GM21526 (cell line): ENCODE measurements around the gene ADAMTS20.

Experiments used
- ATAC-seq: cut with Tn5 transposase; IDR thresholded peaks from one replicate; pipeline ENCODE4 v1.9.1; 2021; ENCODE audit warnings: moderate library complexity; ENCODE audit not compliant: unreplicated experiment, low FRiP score

ADAMTS20 gene

DNA sequence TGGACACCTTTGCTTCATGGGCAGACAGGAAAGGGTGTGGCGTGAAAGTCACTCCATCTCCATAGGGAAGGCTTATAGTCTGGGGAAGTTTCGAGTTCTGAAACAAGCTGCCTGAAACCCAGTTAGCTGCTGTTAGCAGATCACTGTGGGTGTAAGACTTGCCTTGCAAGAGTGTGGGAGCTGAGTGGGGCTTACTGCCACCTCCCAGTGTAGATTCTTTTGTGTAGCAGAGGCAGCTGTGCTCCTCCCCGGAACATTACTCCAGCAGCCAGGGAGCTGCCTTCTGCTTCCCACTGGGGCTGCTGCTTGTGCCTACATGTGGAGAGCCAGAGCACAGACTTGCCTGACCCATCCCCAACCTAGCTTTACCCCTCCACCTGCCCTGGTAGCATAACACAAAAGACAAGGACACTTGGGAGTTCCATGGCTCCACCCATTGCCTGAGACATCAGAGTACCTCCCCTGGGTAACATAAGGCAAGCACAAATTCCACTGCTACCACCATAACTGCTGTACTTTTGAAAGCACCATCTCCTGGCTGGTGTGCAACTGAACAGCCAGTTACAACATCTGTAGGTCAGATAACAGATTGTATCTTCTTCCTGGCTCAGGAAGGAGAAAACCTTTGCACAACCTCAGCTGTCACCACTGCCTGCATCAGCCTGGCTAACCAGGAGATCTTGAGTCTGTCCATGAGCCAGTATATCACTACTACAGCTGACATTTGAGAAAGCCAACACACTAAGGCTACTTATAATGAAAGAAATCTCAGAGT, 69.5 kb downstream of the ADAMTS20 start:
- ATAC-seq = no peak

DNA sequence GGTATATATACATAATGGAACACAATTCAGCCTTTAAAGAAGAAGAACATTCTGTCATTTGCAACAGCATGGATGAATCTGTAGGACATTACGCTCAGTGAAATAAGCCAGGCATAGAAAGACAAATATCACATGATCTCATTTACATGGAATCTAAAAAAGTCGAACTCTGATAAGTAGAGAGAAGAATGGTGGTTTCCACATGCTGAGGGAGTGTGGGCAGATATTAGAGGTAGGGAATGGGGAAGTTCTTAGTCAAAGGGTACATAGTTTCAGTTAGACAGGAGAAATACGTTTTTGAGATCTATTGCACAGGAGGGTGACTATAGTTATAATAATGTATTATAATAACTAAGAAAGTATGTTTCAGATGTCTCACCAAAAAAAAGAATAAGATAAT, 71.4 kb downstream of the ADAMTS20 start:
- no peak for ATAC-seq

DNA sequence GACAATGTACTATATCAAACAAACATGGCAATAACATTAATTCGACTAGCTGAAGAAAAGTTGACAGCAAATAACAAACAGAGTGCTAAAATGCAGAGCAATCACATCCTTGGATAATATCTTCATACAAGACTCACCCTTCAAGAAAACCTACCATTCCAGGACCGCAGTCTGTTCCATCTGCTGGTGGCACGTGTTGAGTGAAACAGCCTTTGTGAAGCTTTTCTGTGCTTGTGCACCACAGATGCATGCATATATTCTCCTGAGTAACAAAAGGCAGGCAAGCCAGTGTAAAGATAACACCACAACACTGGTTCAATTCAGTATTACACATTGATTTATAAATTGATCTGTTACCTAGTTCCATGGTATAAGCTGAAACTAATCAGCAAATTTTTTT, 89.3 kb downstream of the ADAMTS20 start:
- ATAC-seq = no peak

DNA sequence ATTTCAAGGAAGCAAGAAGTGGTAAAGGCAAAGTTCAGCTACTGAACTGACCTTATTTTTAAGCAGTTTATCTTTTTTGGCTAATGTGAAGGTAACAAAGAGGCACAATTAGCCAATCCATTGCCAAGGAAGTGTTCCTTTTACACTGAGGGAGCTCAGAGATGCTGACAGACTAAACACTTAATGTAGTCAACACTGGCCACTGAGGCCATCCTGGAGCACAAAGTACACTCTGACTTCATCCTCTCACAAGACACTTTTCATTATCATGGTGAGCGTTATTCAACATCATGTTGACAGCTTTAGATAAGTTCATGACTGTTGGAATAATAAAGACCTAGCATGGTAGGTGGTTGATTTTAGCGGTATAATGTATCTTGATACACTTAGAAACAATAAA, 89.9 kb downstream of the ADAMTS20 start:
- ATAC-seq = no peak

DNA sequence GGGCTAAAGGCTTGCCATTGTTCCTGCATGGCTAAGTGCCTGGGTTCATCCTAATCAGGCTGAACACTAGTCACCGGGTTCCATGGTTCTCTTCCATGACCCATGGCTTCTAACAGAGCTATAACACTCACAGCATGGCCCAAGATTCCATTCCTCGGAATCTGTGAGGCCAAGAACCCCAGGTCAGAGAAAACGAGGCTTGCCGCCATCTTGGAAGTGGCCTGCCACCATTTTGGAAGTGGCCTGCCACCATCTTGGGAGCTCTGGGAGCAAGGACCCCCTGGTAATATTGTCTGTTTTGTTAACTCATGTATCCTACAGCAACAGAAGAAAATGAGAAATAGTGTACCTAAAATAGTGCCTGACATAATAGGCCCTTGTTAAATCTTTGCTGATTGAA, 92.7 kb downstream of the ADAMTS20 start:
- no peak for ATAC-seq

DNA sequence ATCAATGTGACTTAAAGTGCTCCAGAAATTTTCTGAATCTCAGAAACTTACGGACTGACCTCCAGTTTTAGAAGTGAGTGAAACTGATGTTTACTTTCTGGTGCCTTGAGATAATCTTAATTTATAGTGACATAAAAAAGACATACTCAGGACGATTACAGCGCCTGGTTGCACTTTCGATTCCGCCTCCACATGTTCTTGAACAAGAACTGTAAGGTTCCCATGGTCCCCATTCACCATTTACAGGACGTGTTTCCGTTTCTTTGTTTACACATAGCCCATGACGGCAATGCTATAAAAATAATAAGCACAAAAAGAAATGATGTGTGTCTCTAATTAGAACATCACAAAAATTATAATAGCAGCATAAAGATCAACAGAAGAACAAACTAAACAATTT, 98.2 kb downstream of the ADAMTS20 start:
- no peak for ATAC-seq

DNA sequence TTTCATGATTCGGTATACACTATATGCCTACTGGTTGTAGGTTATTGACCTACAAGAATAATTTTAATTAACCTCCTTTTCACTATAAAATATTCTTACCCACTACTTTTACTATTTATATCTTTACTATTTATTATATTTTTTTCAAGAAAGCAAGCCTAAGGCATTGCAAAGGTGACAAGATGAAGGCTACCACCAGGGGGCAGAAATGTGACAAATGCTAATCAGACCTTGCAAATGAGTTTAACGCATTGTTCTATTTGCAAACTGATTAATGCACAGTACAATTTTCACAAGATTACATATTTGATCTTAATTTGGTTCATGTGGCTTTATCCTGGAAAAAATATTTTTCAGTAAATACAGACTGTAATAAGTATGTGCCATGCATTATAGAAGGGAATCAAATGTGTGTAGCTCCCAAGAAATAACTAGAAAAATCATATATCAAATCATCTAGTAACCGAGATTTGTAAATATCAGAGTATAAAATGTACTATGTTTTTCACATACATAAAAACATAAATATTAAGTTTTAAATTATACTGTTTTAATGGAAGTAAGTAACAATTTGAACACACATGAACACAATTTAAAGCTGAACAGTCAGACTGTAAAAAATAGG, 107.0 kb downstream of the ADAMTS20 start:
- ATAC-seq = peak; percentile 81

DNA sequence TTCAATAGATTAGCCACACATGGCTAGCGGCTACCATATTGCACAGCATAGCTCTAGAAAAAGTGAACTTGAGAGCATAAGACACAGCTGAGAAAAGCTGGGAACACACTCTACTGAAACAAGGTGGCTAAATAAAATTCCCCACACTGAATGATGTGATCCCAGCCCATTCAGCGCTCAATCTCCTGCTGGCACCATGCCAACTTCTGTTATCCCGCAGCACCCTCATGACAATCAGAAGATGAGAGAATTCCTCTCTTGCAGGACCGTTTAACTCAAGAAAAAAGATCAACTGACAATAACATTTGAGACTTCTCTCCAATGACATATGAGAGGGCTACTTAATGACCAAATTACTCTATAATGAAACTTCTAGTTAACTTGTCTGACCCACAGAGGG, 115.4 kb downstream of the ADAMTS20 start:
- ATAC-seq = no peak

DNA sequence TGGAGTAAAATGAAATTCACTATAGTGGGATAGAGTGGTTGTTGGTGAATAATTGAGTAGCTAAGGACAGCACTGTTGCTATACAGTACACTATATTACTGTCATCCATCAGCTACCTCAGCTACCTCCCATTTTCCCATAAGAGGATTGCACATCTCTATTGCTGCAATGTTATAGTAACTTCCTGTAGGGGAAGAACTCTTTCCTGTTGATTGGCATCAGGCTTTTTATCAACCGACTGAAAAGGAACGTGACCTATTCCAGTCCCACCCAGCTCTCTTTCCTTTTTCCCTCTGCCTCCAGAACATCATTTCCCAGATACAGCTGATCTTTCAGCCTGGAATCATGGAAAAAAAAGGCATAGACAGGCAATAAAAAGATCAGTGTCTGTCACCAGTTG, 117.4 kb downstream of the ADAMTS20 start:
- ATAC-seq = no peak

DNA sequence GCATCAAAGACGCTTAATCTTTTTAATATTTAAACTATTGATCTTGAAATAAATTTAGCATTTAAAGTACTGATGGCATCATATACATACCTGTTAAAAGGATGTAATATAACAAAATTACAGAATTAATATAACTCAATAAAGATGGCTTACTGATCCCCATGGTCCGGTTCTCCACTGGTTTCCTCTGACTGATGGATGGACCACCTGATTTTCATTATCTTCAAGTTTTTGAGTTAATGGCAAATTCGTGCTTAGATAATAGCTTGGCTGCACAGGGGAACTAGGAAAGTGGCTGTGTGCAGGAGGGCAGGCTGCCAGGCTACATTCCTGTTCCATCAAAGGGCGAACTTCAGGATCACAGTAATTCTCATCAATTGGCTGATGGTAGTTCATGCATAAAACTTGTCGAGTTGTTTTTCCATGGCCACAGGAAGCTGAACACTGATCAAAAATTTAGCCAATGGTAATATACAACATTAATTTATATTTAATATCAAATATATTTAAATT, 123.9 kb downstream of the ADAMTS20 start:
- no peak for ATAC-seq

DNA sequence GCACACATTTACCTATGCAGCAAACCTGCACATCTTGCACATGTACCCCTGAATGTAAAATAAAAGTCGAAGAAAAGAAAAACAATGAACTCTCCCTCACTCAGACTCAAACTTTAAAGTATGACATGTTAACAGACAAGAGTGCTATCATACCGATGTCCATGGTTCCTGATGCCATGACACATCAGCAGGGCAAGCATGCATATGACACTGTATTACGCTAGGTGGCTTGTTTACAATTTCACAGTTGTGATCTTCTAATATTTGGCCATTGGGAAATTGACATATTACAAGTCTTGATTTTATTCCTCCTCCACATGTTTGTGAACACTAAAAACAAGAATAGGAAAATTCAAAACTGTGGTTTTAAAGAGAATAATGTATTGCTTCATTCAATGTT, 126.6 kb downstream of the ADAMTS20 start:
- no peak for ATAC-seq

DNA sequence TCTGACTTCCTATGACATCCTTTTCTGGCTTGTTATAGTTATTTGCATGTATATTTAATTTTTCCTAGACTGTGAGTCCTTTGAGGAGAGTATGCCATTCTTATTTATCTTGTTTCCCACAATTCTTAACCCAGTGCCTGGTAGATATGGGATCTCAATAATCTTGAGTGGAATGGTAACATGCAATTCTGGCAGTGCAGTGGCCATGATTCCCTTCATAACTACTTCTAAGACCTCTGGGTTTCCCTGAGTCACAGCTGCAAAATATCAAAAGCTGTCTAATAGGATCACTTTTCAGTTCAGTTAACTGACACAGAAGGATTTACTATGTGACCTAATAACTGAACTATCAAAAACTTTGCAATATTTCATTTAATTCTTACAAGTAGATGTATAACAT, 135.0 kb downstream of the ADAMTS20 start:
- no peak for ATAC-seq

DNA sequence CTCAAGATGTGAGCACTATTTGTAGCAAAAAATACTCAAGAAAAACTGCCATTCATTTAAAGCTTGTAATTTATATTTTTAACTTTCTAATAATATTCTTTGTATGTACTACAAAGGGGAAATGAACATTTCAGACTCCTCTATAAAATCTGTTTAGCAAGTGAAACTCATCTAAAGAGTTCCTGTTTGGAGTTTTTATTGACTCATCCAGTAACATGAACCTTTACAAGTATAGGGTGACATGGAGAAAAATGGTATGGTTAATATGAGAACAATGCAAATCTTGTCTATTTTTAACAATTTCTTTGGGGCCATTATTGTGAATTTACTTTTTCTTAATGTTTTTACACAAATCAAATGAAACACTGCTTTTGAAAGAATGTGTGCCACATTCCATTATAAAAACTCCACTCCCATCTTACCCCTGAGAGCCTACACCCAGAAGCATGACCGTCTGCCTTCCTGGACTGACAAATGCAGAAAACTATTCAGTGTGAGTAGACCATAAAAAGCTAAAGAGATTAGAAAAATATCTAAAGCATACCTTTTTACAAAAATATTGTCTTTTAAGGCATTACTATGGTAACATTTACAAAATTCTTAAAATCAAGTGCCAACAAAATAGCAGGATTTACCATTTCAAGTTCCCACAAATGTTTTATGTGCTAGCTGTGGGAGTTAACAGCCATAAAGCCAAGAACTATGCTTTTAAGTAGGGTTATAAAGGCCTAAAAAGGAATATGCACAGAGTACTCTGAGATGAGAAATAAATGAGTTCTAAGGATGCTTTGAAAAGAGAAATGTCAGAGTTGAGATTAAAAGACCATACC, 144.0 kb downstream of the ADAMTS20 start:
- ATAC-seq = peak; percentile 75

DNA sequence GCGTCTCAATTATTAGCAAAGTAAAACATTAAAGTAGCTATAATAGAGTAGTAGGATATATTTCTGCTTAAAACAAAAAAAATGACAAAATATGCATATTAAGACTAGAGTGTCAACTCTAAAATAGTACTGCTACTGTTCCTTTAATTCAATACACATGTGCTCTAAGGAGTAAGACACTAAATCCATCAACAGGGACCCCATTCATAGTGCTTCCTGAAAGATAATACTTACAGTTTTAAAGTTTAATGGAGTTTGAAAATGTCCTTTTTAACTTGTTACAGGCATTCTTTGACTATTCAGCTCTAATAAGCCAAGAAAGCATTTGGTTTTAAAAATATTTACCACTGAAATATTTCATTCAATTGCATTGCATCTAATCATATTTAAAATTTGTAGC, 145.2 kb downstream of the ADAMTS20 start:
- ATAC-seq = no peak

DNA sequence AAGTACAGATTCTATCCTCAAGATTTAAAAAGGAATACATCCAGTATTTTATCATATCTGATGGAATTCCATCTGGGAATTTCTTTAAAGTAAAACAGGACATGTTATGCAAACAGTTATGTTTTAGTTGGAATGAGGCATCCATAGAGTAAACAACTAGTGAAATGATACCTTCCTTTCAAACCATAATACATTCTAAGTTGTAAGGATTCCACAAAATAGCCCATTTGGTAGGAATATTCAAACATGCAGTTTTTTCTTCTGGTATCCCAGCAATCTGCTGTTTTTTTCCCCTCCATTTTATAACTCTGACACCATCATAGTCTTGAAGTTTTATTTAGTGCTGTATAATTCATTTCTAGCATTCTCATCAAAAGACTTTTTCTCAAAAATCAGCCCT, 149.6 kb downstream of the ADAMTS20 start:
- ATAC-seq = no peak

DNA sequence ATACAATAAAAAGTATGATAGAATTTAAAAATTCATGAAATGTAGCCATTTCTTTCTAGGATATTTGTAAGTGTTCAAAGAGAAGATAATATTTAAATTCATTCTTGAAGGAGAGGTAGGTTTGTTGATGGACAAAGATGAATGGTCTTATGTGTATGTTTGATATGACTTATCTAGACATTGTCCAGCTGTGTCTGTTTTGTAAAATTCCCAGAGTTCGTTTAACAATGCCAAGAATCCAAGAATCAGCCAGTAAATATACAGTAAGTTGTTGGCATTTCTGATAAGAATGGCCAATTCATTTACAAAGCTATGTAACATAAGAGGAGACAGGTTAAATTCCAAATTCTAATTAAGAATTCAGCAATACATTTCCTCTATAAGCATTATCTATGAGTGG, 150.9 kb downstream of the ADAMTS20 start:
- no peak for ATAC-seq

DNA sequence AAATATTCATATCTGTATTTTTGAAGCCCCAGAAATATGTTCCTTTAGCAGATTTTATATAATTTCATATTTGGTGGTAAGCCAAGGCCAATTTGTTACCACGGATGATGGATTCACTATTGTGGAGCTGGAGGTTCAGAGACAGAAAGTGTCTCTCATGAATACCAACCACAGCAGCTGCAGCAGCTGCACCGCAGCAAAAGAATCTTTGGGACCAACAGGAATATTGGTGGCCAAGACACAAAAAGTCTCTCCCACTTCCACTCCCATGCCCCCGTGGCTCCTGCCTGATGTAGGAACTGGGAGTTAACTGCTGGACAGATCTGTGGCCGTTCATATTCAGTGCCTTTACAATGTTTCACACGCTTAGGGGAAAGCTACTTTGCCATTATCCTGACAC, 155.3 kb downstream of the ADAMTS20 start:
- no peak for ATAC-seq

DNA sequence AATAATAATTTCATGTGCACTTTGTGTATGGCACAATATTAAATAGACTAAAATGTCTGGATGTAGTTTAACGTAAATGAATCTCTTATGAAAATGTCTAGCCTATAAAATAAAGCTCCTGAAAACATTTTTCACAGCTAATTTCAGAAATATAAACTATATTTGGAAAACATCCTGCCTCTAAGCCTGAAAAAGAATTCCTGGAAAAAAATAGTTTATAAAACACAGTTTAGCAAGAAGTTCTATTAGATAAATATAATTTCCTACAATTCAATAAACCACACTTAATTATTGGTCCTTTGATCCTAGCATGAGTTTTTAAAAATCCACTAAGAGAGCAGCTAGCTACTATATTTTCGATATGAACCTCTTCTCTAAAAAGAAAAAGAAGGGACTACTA, 159.9 kb downstream of the ADAMTS20 start:
- no peak for ATAC-seq

DNA sequence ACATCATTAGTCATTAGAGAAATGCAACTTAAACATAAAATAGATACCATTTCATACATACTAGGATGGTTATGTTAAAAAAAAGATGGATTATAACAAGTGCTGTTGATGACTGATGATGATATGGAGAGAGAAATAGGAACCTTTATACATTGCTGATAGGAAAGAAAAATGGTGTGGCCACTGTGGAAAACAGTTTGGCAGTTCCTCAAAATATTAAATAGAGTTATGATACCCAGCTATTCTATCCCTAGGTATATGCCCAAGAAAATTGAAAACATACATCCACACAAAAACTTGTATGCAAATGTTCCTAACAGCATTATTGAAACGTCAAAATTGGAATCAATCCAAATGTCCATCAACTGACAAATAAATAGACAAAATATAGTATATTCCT, 170.1 kb downstream of the ADAMTS20 start:
- ATAC-seq = no peak

DNA sequence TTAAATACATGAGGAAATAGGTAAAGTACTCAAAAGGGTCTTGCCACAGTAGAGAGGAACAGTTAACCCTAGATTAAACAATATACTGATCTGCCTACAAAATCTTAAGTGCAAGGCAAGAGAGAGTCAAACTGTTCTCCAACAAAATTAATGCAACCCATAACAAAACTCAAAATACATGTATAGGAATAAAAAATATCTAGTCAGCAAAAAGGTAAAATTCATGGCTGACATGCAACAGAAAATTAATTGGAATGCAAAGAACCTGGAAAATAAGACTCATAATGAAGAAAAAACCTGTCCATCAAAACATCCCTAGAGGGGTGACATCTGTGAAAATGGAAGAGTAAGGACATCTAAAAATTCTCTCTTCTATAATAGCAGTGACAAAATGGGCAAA, 173.6 kb downstream of the ADAMTS20 start:
- ATAC-seq = no peak

DNA sequence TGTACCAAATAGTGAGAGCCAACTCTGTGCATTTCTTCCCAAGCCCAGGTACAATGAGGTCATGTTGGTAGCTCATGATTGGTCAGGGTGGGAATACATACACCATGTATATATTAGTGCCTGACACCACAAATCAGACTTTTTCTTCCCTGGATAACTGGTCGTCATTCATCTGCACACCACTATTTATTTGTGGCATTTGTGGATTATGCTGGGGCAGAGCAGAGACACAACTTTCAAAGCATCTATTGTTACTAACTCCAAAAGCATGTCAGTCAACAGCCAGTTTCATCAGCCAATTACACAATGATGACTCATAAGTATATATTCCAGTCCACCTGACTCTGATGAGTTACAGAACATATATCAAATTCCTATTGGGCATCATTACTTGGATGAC, 181.7 kb downstream of the ADAMTS20 start:
- ATAC-seq = no peak
